ENCODE measurements around the gene FAM200B. TPM values are rescaled to one million over a fixed set of nuclear protein-coding genes. Genes with fewer than 3 reads are reported as not detected.

Gene FAM200B
- total RNA-seq, 2 donors from 2014 or later = 38.9 to 52.5 TPM

DNA sequence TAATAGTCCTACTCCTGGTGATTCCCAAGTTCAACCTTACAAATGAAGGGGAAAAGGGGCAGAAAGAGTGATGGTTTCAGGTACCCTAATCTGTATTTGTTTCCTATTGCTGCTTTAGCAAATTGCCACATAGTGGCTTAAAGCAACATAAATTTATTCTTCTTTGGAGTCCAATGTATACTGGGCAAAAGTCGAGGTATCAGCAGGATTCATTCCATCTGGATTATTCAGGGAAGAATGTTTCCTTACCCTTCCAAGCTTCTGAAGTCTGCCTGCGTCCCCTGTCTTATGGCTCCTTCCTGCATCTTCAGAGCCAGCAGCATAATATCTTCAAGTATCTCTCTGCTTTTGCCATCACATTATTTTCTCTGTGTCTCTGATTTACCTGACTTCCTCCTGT is 11.0 kb downstream of the FAM200B start:
- no peaks in the 10 kb centered on the region for H3K9me3 ChIP-seq
- no peaks in the 10 kb centered on the region for H3K36me3 ChIP-seq
- DNase-seq (ENCODE audit: low spot score) = no peak
- intact Hi-C loops (cut with DNase I) = no loop called here
- H3K27ac ChIP-seq = no peak overlapping the region
- 98% methylated on average over 2 of the region's 2 CpGs for WGBS
- no peaks in the 10 kb centered on the region for H3K4me1 ChIP-seq (replicated peaks)
- H3K4me3 ChIP-seq = no peak overlapping the region
- no peaks in the 10 kb centered on the region for H3K27me3 ChIP-seq (replicated peaks; ENCODE audit: insufficient read depth)
- no peak for TF ChIP-seq POLR2A (IDR thresholded peaks at IDR 0.05)
- no peak for TF ChIP-seq POLR2AphosphoS5 (IDR thresholded peaks at IDR 0.05)
- TF ChIP-seq, protein P1, sequence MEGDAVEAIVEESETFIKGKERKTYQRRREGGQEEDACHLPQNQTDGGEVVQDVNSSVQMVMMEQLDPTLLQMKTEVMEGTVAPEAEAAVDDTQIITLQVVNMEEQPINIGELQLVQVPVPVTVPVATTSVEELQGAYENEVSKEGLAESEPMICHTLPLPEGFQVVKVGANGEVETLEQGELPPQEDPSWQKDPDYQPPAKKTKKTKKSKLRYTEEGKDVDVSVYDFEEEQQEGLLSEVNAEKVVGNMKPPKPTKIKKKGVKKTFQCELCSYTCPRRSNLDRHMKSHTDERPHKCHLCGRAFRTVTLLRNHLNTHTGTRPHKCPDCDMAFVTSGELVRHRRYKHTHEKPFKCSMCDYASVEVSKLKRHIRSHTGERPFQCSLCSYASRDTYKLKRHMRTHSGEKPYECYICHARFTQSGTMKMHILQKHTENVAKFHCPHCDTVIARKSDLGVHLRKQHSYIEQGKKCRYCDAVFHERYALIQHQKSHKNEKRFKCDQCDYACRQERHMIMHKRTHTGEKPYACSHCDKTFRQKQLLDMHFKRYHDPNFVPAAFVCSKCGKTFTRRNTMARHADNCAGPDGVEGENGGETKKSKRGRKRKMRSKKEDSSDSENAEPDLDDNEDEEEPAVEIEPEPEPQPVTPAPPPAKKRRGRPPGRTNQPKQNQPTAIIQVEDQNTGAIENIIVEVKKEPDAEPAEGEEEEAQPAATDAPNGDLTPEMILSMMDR (IDR thresholded peaks at IDR 0.05) = no peak

DNA sequence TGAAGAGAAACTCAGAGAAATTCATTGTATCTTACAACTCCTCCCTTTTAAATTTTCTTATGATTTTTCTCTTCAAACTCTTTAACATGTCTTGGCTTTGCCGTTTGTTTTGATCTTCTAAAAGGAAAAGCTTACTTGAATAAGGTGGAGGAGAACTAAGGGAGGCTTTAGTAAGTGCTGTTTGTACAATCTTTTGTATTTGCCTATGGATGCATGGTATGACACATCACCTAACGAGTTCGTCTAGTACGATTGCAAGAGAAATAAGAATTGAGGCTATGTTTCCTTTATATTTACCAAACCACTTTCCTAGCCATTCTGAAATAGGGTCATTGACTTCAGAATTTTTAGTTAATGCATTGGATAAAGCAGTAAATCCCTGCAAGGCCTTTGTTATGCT is 12.8 kb downstream of the FAM200B start:
- Histone ChIP-seq H3K36me3 (no peaks in the 10 kb centered on the region), H3K27me3 (replicated peaks; ENCODE audit: insufficient read depth) (no peaks in the 10 kb centered on the region), H3K4me3 (no peak overlapping the region), H3K9me3 (no peaks in the 10 kb centered on the region), H3K27ac (no peak overlapping the region), H3K4me1 (replicated peaks) (no peaks in the 10 kb centered on the region)
- intact Hi-C loops (cut with DNase I) = no loop called here
- 57% methylated on average over 4 of the region's 4 CpGs for WGBS
- DNase-seq (ENCODE audit: low spot score) = no peak
- TF ChIP-seq, protein P1 (IDR thresholded peaks at IDR 0.05) = no peak
- TF ChIP-seq POLR2A (IDR thresholded peaks at IDR 0.05) (no peak), POLR2AphosphoS5 (IDR thresholded peaks at IDR 0.05) (no peak)

DNA sequence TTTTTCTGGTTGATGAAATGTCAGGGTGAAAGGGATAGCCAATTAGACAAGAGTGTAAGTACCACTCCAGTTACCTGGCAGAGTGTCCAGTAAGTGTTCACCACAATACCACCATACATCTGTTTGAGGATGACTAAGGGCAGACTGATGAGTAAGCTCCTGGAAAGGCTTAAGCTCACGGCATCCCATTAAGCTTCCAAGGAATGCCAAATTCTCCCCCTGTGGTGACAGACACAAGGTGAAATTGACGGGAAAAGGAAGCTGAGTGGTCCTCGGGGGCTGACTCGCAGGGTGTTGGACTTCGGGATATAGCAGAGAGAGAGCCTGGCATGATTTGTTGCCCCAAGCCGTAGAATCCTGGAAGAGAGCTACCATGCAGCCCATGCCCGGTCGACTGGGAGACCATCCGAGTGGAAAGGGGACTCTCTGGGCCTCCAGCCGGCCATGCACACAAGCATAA is 13.6 kb downstream of the FAM200B start:
- H3K9me3 ChIP-seq = no peaks in the 10 kb centered on the region
- H3K4me1 ChIP-seq (replicated peaks) = no peaks in the 10 kb centered on the region

DNA sequence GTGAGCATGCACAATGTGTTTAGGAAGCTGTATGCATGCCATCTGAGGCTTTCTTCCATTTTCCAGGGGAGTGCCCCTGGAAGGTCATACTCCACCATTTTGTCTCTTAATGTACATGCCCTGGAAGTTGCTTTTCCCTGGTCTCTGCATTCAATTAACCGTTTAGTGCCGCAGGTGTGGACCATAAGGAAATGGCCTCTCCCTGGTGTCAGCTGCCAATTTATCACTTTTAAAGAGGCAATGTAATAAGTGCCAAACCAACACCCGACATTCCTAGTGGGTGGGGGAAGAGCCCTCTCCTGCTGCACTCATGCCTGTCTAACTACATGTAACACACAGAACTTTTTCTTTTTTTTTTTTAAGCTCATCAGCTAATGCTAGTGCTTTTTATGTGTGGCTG is 14.1 kb downstream of the FAM200B start:
- intact Hi-C loops (cut with DNase I) = no loop called here
- Histone ChIP-seq H3K36me3 (no peaks in the 10 kb centered on the region), H3K27me3 (replicated peaks; ENCODE audit: insufficient read depth) (no peaks in the 10 kb centered on the region), H3K4me1 (replicated peaks) (no peaks in the 10 kb centered on the region), H3K27ac (no peak overlapping the region), H3K9me3 (no peaks in the 10 kb centered on the region), H3K4me3 (no peak overlapping the region)
- no peak for TF ChIP-seq POLR2A (IDR thresholded peaks at IDR 0.05)
- TF ChIP-seq POLR2AphosphoS5 (IDR thresholded peaks at IDR 0.05) = no peak
- TF ChIP-seq, protein P1 (IDR thresholded peaks at IDR 0.05) = no peak
- no peak for DNase-seq (ENCODE audit: low spot score)
- 67% methylated on average over 3 of the region's 3 CpGs for WGBS

More for the DNA sequence above, 13.6 kb downstream of the FAM200B start:
- intact Hi-C loops (cut with DNase I) = no loop called here
- Histone ChIP-seq H3K36me3 (no peaks in the 10 kb centered on the region), H3K27me3 (replicated peaks; ENCODE audit: insufficient read depth) (no peaks in the 10 kb centered on the region), H3K27ac (no peak overlapping the region), H3K4me3 (no peak overlapping the region)
- DNase-seq (ENCODE audit: low spot score) = no peak
- TF ChIP-seq, protein P1 (IDR thresholded peaks at IDR 0.05) = no peak
- TF ChIP-seq POLR2AphosphoS5 (IDR thresholded peaks at IDR 0.05) = no peak
- no peak for TF ChIP-seq POLR2A (IDR thresholded peaks at IDR 0.05)
- 85% methylated on average over 10 of the region's 10 CpGs for WGBS

DNA sequence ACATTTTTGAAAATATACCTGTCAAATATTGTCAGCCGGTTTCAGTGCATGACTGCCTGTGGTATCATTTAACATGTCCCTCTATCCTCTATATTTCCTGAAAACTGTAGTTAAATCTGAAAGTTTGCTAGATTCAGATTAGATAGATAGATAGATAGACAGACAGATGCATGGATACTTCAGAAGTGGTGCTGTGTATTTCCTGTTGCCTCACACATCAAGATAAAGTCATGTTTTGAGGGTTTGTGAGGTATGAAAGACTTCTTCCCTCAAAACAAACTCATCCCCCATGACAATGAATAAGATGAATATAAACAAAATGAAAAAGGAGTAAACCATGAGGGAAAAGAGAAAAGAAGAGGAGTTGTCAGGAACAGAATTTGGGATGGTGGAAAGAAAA is 15.2 kb downstream of the FAM200B start:
- 94% methylated on average over 1 of the region's 1 CpG for whole genome bisulfite sequencing
- intact Hi-C loops (cut with DNase I) = no loop called here
- no peak for TF ChIP-seq POLR2AphosphoS5 (IDR thresholded peaks at IDR 0.05)
- no peak for TF ChIP-seq POLR2A (IDR thresholded peaks at IDR 0.05)
- TF ChIP-seq, protein P1 (IDR thresholded peaks at IDR 0.05) = no peak

More for the DNA sequence above, 15.2 kb downstream of the FAM200B start:
- H3K4me1 ChIP-seq (replicated peaks) = no peaks in the 10 kb centered on the region
- H3K27me3 ChIP-seq (replicated peaks; ENCODE audit: insufficient read depth) = no peaks in the 10 kb centered on the region
- H3K4me3 ChIP-seq = no peak overlapping the region
- H3K27ac ChIP-seq = no peak overlapping the region
- no peaks in the 10 kb centered on the region for H3K36me3 ChIP-seq
- H3K9me3 ChIP-seq = no peaks in the 10 kb centered on the region
- no peak for DNase-seq (ENCODE audit: low spot score)
